Dorsolateral prefrontal cortex (tissue), 118 donors: ENCODE data around the gene NBPF20. TPM values are rescaled to one million over a fixed set of nuclear protein-coding genes. Genes with fewer than 3 reads are reported as not detected.

Experiments
- total RNA-seq, 120 experiments: library from RNA; stranded (reverse); gene quantifications; one replicate each; pipeline versions ENCODE4 v1.2.3 to v1.2.4, GENCODE V29; 2022

NBPF20 gene
- total RNA-seq, 120 experiments from 2014 or later: 4.3 to 15.7 (median 8.5) TPM

Other genes with a start within 250 kb of the NBPF20 start
- 1 to 10 TPM in 3 of 120 experiments, not detected in 117; 1.4 to 4.3 (median 1.6) TPM for gene PPIAL4D, start 183.4 kb downstream of the NBPF20 start, total RNA-seq
- gene GPR89A, start 182.4 kb upstream of the NBPF20 start, total RNA-seq: 10 to 100 TPM; 22.2 to 61.1 (median 35.7) TPM